ENCODE measurements around the gene TPI1.
"Not testable (repeated sequence)": the region's sequence is repeated elsewhere in the genome, so short reads cannot be mapped to it uniquely, and the experiment has no call there.

Gene TPI1

GRCh38 chr12:6869049-6870021 is 2.0 kb downstream of the TPI1 start:
- no peak for DNase-seq (ENCODE audit: low read depth, low spot score)

GRCh38 chr12:6870304-6870703 is 3.0 kb downstream of the TPI1 start:
- DNase-seq (ENCODE audit: low read depth, low spot score) = not testable (repeated sequence)

- no peak for DNase-seq (ENCODE audit: low read depth, low spot score)
Measured at GRCh38 chr12:6871052-6871957, 4.0 kb downstream of the TPI1 start.

GRCh38 chr12:6872073-6873048 is 5.0 kb downstream of the TPI1 start:
- DNase-seq (ENCODE audit: low read depth, low spot score) = no peak

- DNase-seq (ENCODE audit: low read depth, low spot score) = peak; percentile 92
Measured at GRCh38 chr12:6873094-6874014, 6.0 kb downstream of the TPI1 start, which contains the start of gene SPSB2. Gene SPSB2 (minus strand): TSS chr12:6873303. CDS start chr12:6872901, 402 bp downstream.

- DNase-seq (ENCODE audit: low read depth, low spot score) = not testable (repeated sequence)
Measured at GRCh38 chr12:6874015-6874368, 6.7 kb downstream of the TPI1 start.

GRCh38 chr12:6879824-6880223 is 12.5 kb downstream of the TPI1 start:
- DNase-seq (ENCODE audit: low read depth, low spot score) = not testable (repeated sequence)

- no peak for DNase-seq (ENCODE audit: low read depth, low spot score)
Measured at GRCh38 chr12:6883252-6883651, 15.9 kb downstream of the TPI1 start.

- DNase-seq (ENCODE audit: low read depth, low spot score) = no peak
Measured at GRCh38 chr12:6883683-6884082, 16.4 kb downstream of the TPI1 start.

GRCh38 chr12:6884539-6884938 is 17.2 kb downstream of the TPI1 start:
- no peak for DNase-seq (ENCODE audit: low read depth, low spot score)

- DNase-seq (ENCODE audit: low read depth, low spot score) = not testable (repeated sequence)
Measured at GRCh38 chr12:6886206-6886999, 19.1 kb downstream of the TPI1 start.

GRCh38 chr12:6887460-6887859 is 20.1 kb downstream of the TPI1 start:
- no peak for DNase-seq (ENCODE audit: low read depth, low spot score)

- DNase-seq (ENCODE audit: low read depth, low spot score) = no peak
Measured at GRCh38 chr12:6888360-6888759, 21.0 kb downstream of the TPI1 start.

GRCh38 chr12:6888794-6889193 is 21.5 kb downstream of the TPI1 start:
- DNase-seq (ENCODE audit: low read depth, low spot score) = not testable (repeated sequence)

- not testable (repeated sequence) for DNase-seq (ENCODE audit: low read depth, low spot score)
Measured at GRCh38 chr12:6889775-6890573, 22.6 kb downstream of the TPI1 start.

- DNase-seq (ENCODE audit: low read depth, low spot score) = peak; percentile 65
Measured at GRCh38 chr12:6890789-6891645, 23.7 kb downstream of the TPI1 start.

GRCh38 chr12:6891646-6892001 is 24.3 kb downstream of the TPI1 start:
- DNase-seq (ENCODE audit: low read depth, low spot score) = no peak
